Fibroblast of skin of right quadriceps (primary cell): ENCODE results near the gene UNC5B.

Source experiments
- DNase-seq: peaks from one replicate; pipeline ENCODE4 v3.0.0-alpha.2; 2013

The UNC5B gene

GRCh38 chr10:71212318-71213126 lies at the start of gene UNC5B:
UNC5B (plus strand) TSS chr10:71212570; CDS start chr10:71212986, 416 bp downstream.
- peak; percentile 94 for DNase-seq

GRCh38 chr10:71173466-71173865 lies 38.9 kb upstream of the UNC5B start:
- no peak for DNase-seq

- no peak for DNase-seq
These were observed 35.7 kb upstream of the UNC5B start for GRCh38 chr10:71176661-71177060.

- no peak for DNase-seq
These were observed 34.6 kb upstream of the UNC5B start for GRCh38 chr10:71177651-71178199.

- no peak for DNase-seq
These were observed 33.5 kb upstream of the UNC5B start for GRCh38 chr10:71178880-71179279.

GRCh38 chr10:71179382-71179781 lies 33.0 kb upstream of the UNC5B start:
- no peak for DNase-seq

GRCh38 chr10:71184421-71184820 lies 27.9 kb upstream of the UNC5B start:
- no peak for DNase-seq

- DNase-seq: no peak
These were observed 27.2 kb upstream of the UNC5B start for GRCh38 chr10:71185209-71185608.

GRCh38 chr10:71187197-71187596 lies 25.2 kb upstream of the UNC5B start:
- DNase-seq: no peak

GRCh38 chr10:71187600-71187999 lies 24.8 kb upstream of the UNC5B start:
- DNase-seq: no peak

GRCh38 chr10:71188201-71188600 lies 24.2 kb upstream of the UNC5B start:
- no peak for DNase-seq

- DNase-seq: no peak
These were observed 21.4 kb upstream of the UNC5B start for GRCh38 chr10:71191019-71191418.

- DNase-seq: no peak
These were observed 20.8 kb upstream of the UNC5B start for GRCh38 chr10:71191551-71192076.

GRCh38 chr10:71193516-71193915 lies 18.9 kb upstream of the UNC5B start:
- no peak for DNase-seq

- no peak for DNase-seq
These were observed 14.4 kb upstream of the UNC5B start for GRCh38 chr10:71197955-71198354.

GRCh38 chr10:71201849-71202248 lies 10.5 kb upstream of the UNC5B start:
- DNase-seq: no peak

GRCh38 chr10:71202314-71202713 lies 10.1 kb upstream of the UNC5B start:
- no peak for DNase-seq

- no peak for DNase-seq
These were observed 9.2 kb upstream of the UNC5B start for GRCh38 chr10:71203124-71203523.

GRCh38 chr10:71203716-71204115 lies 8.7 kb upstream of the UNC5B start:
- DNase-seq: no peak

- peak; percentile 18 for DNase-seq
These were observed 7.6 kb upstream of the UNC5B start for GRCh38 chr10:71204746-71205145.

- no peak for DNase-seq
These were observed 6.9 kb upstream of the UNC5B start for GRCh38 chr10:71205468-71205867.

GRCh38 chr10:71206911-71207310 lies 5.5 kb upstream of the UNC5B start:
- no peak for DNase-seq

- DNase-seq: no peak
These were observed 4.8 kb upstream of the UNC5B start for GRCh38 chr10:71207578-71207977.

GRCh38 chr10:71209352-71209715 lies 3.0 kb upstream of the UNC5B start:
- no peak for DNase-seq
